GM19351 (cell line): Measurements from ENCODE around the gene SLC22A17.
"Not testable (repeated sequence)": the region's sequence is repeated elsewhere in the genome, so short reads cannot be mapped to it uniquely, and the experiment has no call there.

ENCODE experiments used
- ATAC-seq: cut with Tn5 transposase; IDR thresholded peaks from one replicate; pipeline ENCODE4 v1.9.1; 2021; ENCODE audit warnings: mild to moderate bottlenecking, moderate library complexity; ENCODE audit not compliant: unreplicated experiment

SLC22A17 gene

GRCh38 chr14:23352506-23353432 is at the start of gene SLC22A17:
Gene SLC22A17, minus strand, starts transcription at chr14:23352887.
- no peak for ATAC-seq

DNA sequence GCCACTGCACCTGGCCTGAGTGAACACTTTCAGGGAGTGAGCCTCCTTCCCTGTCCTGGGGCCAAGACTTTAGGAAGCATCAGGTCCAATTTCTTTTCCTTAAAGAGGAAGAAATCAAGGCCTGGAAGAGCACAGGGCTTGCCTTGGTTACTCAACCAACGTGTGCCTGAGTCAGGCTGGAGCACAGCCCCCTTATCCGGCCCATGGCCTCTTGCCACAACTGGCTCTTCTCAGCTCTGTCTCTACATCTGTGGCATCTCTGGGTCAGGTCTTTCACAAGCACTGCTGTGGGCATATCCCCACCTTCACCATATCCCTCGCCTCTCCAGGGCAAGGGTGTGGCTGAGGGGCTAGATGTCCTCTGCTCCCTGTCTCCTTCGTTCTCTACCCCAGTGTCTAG is 48.6 kb upstream of the SLC22A17 start:
- no peak for ATAC-seq

- not testable (repeated sequence) for ATAC-seq
These were observed 47.9 kb upstream of the SLC22A17 start for GRCh38 chr14:23400496-23401149.

- ATAC-seq = no peak
These were observed 46.9 kb upstream of the SLC22A17 start for GRCh38 chr14:23399591-23399990.

DNA sequence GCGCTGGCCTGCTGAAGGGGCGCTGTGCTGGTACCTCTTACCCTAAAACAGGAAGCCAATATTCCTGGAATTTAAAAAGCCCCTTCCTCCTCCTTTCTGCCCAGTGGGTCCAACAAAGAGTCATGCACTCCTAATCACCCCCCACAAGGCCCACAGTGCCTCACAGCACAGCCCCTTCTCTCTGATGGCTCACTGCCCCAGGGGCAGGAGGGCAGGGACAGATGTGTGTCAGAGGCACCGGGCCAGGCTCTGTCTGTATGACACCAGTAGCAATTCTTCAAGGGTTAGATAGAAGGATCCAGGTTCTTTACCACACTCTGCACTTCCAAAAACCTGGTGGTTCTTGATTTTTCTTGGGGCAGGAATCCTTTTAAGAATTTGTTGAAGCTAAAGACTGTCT is 46.4 kb upstream of the SLC22A17 start:
- ATAC-seq = no peak

GRCh38 chr14:23398348-23398747 is 45.7 kb upstream of the SLC22A17 start:
- no peak for ATAC-seq

DNA sequence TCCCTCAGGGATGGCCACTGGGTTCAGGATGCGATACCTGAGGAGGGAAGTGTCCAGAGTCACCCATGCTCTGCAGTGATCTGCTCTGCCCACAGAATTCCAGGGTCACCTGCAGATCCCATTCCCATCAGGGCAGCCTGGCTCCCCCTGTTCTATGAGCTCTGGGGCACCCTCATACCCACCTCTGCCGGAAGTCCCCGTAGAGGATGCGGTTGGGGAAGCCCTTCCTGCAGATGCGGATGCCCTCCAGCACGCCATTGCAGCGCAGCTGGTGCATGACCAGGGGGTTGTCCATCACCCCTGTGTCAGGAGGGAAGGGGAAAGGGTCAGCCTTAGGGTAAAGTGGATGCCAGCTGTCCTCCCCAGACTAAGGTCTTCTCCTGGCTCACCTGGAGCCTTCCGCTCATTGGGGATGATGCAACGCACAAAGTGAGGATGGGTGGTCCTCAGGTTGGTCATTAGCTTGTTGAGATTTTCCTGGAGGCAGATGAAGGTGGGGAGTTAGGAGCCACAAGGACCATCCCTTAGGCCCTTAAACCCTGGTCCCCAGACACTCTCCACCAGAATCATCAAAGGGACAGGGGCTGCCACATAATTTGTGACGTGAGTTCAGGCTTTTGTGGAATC is 44.2 kb upstream of the SLC22A17 start:
- no peak for ATAC-seq

- no peak for ATAC-seq
These were observed 43.4 kb upstream of the SLC22A17 start for GRCh38 chr14:23396126-23396525.

DNA sequence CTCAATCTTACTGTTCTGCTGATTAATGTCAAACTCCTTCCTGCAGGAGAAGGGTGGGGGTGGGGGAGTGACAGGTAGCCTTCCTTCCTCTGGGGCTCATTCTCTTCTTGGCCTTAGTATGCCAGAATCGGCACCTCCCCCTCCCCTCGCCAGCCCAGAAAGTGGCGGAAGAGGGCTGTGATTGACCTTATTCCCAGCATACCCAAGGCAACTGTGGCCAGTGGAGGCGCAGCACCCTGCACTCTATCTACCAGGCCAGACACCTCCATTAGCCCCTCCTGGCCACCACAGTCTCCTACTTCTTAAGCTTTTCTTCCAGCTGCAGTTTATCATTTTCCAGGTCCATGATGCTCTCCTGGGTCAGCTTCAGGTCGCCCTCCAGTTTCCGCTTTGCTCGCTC is 39.9 kb upstream of the SLC22A17 start:
- ATAC-seq = no peak

DNA sequence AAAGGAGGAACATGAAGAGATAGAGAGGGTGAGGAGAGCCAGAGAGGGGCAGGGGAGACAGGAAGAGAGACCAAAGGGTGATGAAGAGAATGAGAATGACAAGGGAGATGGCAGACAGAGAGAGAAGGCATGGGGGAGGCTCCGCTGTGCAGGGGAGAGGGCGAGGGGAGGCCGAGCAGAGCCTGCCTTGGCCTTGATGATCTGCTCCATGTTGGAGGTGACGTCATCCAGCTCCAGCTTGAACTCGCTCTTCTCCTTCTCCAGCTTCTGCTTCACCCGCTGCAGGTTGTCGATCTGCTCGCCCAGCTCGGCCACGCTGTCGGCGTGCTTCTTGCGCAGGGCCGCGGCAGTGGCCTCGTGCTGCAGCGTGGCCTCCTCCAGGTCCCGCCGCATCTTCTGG is 37.2 kb upstream of the SLC22A17 start:
- ATAC-seq = not testable (repeated sequence)

DNA sequence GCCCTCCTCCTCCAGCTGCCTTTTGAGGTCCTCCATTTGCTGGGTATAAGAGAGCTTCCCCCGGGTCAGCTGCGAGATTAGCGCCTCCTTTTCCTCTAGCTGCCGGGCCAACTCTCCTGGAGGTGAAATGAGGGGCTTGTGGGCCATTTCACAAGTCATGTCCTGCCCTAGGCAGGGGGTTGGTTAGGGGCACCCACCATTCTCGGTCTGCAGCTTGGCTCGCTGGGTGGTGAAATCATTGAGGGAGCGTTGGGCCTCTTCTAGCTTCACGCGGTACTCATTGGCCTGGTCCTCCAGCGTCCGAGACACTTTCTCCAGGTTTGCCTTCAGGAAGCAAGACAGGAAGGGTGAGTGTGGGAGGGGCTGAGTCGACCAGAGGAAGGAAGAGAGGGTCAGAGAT is 36.7 kb upstream of the SLC22A17 start:
- ATAC-seq = no peak

DNA sequence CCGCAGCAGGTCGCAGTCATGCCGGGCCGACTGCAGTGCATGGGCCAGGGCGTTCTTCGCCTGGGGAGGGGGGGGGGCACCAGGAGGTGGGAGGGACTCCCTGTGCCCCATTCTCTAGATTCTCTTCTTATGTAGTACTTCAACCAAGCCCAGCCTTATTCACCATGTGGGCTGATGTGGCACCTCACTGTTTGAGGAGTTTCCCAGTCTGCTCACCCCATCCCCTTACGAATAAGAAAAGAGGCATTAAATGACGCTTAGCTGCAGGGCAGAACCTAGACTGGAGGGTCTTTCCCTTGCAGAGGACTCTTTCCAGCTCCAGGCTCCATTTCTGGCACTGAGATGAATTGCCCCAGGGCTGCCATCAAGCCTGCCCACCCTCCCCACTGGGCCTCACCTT is 36.3 kb upstream of the SLC22A17 start:
- ATAC-seq = no peak

DNA sequence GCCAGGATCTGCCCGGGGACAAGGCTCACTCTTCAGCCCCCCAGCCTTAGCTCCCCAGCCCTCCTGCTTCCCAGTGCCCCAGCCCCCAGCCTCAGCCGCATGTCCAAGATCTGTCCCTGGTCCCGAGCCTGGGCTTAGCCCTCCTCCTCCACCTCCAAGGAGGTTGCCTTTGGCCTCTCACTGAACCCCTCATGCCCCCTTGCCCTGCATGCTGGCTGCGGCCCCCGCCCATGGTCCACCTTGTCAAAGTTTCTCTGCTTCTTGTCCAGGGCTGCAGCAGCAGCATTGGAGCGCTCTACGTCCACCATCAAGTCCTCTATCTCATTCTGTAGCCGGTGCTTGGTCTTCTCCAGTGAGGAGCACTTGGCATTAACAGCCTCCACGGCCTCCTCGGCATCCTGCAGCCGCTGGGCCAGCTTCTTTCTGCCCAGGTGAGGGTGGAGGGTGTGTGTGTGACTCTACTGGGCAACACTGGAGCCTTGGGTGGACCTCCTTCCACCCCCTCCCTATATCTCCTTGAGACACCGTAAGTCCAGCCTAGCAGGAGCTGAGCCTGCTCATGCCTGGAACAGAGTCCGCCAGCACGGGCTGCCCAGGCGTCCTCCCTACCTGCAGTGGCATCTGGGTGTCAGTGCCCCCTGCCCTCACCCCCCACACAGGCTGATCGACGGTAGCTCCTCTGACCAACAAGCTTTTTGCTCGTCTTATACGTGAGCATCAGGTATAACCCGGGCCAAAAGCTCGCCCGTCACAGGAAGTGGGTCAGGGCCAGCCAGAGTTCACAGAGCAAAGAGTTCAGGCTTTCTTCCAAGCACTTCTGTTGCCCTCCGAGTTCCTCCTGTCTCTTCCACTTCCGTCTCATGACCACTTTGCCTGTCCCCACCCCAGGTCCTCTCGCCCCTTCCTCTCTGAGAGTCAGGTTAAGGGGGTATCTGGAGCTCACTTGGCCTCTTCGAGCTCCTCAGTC is 35.5 kb upstream of the SLC22A17 start:
- no peak for ATAC-seq

DNA sequence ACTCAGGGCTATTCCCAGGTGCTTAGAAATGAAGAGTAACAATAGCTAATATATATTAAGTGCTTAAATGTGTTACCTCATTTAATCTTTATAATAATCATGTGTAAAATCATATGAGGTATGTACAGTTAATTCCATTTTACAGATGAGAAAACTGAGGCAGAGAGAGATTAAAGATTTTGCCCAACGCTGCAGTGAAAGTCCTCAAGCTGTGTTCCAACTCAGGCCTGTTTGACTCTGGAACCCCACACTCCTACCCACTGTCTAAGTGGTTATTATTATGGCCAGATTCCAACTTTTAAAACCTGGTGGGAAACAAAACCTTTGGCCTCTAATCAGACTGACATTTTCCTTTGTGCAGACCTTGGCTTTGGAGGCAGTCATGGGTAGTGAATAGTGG is 34.3 kb upstream of the SLC22A17 start:
- ATAC-seq = no peak

GRCh38 chr14:23386266-23386657 is 33.6 kb upstream of the SLC22A17 start:
- not testable (repeated sequence) for ATAC-seq

GRCh38 chr14:23385642-23386265 is 33.1 kb upstream of the SLC22A17 start:
- no peak for ATAC-seq

DNA sequence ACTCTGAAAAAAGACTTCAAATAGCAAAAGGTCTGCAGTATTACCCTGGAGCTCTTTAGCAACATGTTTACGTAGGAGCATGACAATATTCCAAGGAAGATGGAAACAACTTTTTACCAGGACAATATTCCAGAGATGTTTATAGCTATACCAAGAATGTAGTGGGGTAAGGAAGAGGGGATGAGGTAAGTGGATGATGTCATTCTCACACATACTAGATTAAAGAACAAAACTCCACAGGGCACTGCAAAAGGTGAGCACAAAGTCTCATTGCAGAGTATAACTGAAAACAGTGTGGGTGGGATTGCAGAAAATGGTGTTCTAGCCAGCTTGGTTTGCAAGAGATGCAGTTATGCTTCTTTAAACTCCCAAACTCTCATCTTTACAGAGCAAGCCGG is 32.6 kb upstream of the SLC22A17 start:
- no peak for ATAC-seq

- no peak for ATAC-seq
These were observed 31.8 kb upstream of the SLC22A17 start for GRCh38 chr14:23384364-23385080.

GRCh38 chr14:23382731-23383440 is 30.2 kb upstream of the SLC22A17 start:
- ATAC-seq = no peak
